ENCODE measurements around the gene RPH3AL. TPM values are rescaled to one million over a fixed set of nuclear protein-coding genes. Genes with fewer than 3 reads are reported as not detected.

The RPH3AL gene
- total RNA-seq, 1 donor from 2014 or later, result 31.5 TPM

Other genes with a start within 250 kb of the RPH3AL start
- gene SCGB1C2, start 215.2 kb downstream of the RPH3AL start, total RNA-seq, result not detected
- 41.5 TPM for gene DOC2B, start 171.2 kb downstream of the RPH3AL start, total RNA-seq
- 54.7 TPM for gene RFLNB, start 93.1 kb upstream of the RPH3AL start, total RNA-seq